HG02759 (cell line): ENCODE results near the gene WWP2.

ENCODE experiments used
- ATAC-seq: cut with Tn5 transposase; IDR thresholded peaks from one replicate; pipeline ENCODE4 v1.9.1; 2021; ENCODE audit warnings: mild to moderate bottlenecking, moderate library complexity; ENCODE audit not compliant: unreplicated experiment

WWP2 gene

DNA sequence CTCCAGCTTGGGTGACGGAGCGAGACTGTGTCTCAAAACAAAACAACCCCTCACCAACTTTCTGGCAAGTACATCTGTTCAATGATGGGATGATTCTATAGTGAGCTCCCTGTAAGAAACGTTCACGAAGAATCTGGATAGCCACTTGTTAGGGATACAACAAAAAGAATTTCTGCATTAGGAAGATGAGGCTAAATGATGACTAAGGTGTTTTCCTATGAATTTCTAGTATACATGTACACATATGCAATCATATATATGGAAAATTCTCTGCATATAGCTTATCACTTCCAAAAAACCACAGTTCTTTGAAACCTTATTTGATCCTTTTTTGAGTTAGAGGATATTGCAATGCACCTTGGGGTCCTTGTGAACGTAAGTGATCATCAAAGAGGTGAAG is 124.6 kb downstream of the WWP2 start:
- no peak for ATAC-seq

GRCh38 chr16:69888005-69888590 is 126.0 kb downstream of the WWP2 start:
- ATAC-seq = no peak

GRCh38 chr16:69889295-69889964 is 127.3 kb downstream of the WWP2 start:
- no peak for ATAC-seq

DNA sequence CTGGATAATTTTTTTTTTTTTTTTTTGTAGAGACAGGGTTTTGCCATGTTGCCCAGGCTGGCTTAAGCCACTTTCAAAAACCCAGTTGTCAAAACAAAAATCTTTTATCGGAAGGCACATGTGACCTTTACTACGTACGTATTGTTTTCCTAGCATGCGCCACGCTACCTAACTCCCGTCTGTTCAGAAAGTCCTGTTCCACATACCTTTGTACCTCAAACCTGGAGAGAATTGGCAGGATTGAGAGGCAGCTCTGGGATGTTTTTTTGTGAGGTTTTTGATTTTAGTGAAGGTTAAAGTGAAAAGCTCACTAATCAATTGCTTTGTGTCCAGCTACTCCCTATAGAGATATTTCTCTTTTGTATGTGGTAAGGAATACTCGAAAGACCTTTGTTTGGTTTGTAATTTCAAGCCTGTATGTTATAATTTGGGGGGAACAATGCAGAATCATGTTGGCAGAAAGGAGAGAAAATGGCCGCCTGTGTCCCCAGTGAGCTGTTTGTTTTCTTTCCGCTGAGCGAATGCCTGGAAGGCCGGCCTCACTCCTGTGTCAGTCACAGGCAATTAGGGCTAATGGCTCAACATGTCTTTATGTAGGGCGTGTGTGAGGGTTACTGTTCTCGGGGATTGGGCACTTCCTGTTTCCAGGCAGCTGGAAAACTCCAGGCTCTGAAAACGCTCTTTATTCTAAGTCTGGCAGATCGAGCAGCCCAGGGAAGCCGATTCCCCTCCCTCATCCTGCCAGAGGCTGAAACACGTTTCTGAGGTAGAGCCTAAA is 128.2 kb downstream of the WWP2 start:
- no peak for ATAC-seq

DNA sequence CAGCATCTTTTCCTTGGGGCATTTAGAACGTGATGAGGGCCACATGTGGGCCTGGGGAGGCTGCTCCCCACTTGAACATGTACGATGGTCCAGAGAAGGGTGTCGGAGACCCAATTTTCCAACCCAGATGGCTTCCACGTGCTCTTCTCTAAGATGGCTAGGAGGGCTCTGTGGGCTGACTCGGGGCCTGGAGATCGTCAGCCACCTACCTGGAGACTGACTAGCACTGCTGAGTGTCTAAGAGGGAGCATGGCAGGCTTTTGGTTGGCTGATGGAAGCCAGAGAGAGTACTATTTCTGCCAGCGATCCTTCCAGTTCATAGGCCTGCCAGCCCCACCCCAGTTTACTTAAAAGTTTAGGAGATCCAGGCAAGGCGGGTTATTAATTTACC is 128.8 kb downstream of the WWP2 start:
- no peak for ATAC-seq

DNA sequence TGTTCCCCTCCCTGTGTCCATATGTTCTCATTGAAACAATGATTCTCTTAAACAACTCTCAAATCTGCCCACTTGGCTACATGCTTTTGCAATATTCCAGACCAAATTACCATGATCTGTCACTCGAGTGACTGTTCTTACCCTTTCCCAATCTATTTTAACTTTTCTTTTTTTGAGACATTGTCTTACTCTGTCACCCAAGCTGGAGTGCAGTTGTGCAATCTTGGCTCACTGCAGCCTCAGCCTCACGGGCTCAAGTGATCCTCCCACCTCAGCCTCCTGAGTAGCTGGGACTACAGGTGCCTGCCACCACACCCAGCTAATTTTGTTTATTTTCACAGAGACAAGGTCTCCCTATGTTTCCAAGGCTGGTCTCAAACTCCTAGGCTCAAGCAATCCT is 130.2 kb downstream of the WWP2 start:
- ATAC-seq = no peak

DNA sequence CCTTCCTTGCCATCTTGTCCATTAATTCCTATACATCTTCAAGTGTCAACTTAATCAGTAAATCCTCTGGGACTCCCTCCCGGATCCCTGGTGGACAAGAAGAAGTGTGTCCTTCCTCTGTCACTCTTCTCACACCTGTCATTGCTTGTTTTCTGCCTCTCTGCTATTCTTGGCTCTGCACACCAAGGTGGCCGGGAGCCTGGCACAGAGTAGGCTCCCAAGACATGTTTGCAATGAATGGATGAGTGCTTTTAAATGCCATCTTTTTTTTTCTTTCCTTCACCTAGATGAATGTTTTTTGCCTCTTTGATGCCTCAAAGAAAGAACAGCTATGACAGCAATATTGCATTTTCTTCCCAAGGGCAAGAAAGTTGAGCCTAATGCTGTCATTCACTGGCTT is 131.0 kb downstream of the WWP2 start:
- ATAC-seq = no peak

GRCh38 chr16:69894676-69895075 is 132.5 kb downstream of the WWP2 start:
- ATAC-seq = no peak

GRCh38 chr16:69903865-69904415 is 141.8 kb downstream of the WWP2 start:
- ATAC-seq = no peak

GRCh38 chr16:69904495-69905170 is 142.5 kb downstream of the WWP2 start:
- ATAC-seq = no peak

DNA sequence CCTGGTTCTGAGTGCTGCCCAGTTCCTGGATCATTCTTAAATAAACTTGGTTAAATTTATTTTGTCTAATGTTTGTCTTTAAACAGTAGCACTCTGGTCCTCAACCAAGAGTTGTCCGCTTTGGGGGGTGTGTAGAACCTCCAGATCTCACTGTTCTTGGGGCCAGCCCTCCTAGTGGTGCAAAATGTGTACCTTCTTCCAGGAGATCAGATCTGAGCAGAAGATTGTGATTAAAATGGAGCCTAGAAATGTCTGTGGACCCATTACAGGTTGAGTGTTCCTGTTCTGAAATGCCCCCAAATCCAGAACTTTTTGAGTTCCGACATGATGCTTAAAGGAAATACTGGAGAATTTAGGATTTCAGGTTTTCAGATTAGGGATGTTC is 143.0 kb downstream of the WWP2 start:
- no peak for ATAC-seq

DNA sequence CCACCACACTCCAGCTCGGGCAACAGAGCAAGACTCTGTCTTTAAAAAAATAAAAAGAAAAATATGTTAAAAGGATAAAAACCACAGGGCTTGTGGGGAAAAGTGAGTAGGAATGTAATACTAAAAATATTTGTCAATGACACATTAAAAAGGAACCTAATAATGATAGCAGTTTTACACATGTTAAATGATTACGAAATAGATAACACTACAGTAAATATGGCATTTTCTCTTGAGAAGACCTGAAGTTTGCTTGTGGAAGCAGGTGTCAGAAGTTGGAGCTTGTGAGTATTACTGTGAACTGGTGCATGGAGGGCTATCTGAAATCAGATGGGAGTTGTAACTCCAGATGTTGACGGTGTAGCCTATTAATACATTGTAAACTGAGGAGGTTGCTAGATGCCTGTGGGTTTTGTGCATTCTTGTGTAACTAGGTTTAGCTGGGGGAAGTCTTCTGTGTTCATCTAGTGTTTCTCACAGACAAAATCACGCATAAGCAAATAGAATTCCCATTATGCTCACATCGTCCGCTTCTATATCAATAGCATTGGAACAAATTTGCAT is 144.8 kb downstream of the WWP2 start:
- no peak for ATAC-seq

DNA sequence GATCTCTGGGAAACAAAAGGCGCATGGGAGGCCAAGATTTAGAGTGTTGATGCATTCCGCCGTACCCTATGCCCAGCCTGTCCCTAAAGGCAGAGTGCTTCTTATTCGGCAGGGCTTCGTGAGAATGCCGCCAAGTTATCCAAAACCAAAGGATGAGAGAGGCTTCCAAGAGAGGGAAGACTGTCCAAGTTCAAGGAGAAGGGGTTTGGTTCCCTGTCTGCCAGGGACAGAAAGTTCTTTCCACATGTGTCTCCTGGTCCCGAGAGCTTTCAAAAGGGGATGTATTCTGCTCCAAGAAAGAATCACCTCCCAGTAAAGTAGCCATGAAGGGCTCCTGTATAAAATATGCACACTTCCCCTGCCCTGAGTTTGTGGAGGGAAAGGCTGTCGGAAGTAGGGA is 146.9 kb downstream of the WWP2 start:
- no peak for ATAC-seq

- no peak for ATAC-seq
These were observed 147.6 kb downstream of the WWP2 start for GRCh38 chr16:69909760-69910159.

GRCh38 chr16:69910964-69911363 is 148.8 kb downstream of the WWP2 start:
- no peak for ATAC-seq

GRCh38 chr16:69916462-69916861 is 154.3 kb downstream of the WWP2 start:
- no peak for ATAC-seq

GRCh38 chr16:69917311-69917710 is 155.2 kb downstream of the WWP2 start:
- ATAC-seq = no peak

- ATAC-seq = no peak
These were observed 155.6 kb downstream of the WWP2 start for GRCh38 chr16:69917739-69918138.

DNA sequence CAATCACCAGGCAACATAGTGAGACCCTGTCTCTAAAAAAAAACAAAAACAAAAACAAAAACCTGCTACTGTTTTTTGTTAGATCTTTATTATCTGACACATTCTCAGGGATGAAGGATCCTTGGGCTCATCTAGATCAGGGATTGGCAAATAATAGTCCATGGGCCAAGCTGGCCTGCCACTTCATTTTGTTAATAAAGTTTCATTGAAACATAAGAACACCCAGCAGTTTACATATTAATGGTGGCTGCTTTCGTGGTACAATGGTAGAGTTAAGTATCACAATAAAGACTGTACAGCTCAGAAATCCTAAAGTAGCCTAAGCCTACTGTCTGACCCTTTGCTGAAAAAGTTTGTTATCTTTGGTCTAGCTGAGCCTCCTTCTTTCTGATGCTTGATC is 156.1 kb downstream of the WWP2 start:
- no peak for ATAC-seq

DNA sequence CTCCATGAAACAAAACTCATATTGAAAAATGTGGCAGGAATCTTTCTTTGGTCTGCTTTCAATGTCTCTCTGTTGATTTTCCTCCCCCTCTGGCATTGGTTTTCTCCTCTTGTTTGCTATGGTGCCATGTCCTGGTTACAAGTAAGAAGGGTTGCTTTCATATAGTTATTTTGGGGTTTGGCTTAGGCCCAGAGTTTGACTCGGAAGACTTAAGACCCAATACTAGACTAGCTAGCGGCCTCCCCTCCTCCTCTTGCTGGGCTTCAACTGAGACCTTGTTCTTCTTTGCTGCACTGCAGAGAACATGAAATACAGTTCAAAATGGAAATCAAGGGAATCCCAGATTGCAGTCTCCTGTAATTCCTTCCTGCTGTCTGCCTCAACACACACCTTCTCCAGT is 159.0 kb downstream of the WWP2 start:
- no peak for ATAC-seq

GRCh38 chr16:69922200-69922599 is 160.1 kb downstream of the WWP2 start:
- no peak for ATAC-seq
